K562 (cell line): Measurements from ENCODE around the gene GAS1. TPM values are rescaled to one million over a fixed set of nuclear protein-coding genes. Genes with fewer than 3 reads are reported as not detected.

Source experiments
- ATF1 ChIP-seq, 2 experiments: fragments of 450-650 bp in 1 of 2; IDR thresholded peaks; 2 replicates each; pipeline ENCODE4 v1.6.1; 2016; ENCODE audit warnings: missing compliant biosample characterization in 1 of 2, missing genetic modification characterization in 1 of 2
- CC2D1A ChIP-seq: fragments of 450-650 bp; IDR thresholded peaks from 2 replicates; pipeline ENCODE4 v1.6.1; 2017; ENCODE audit warnings: mild to moderate bottlenecking
- KAT7 ChIP-seq: sonication (generic); formaldehyde crosslinking; IDR thresholded peaks from 2 replicates; pipeline ENCODE4 v1.8.0; 2022; ENCODE audit warnings: missing genetic modification reagents, mild to moderate bottlenecking, borderline replicate concordance
- POLR2B ChIP-seq: fragments of 450-650 bp; IDR thresholded peaks from 2 replicates; pipeline ENCODE4 v1.6.1; 2018; ENCODE audit warnings: low read depth; ENCODE audit not compliant: partially characterized antibody
- PRMT5 ChIP-seq: sonication (generic); formaldehyde crosslinking; IDR thresholded peaks from 2 replicates; pipeline ENCODE4 v1.5.0; 2020; ENCODE audit warnings: missing genetic modification reagents
- TEAD2 ChIP-seq: fragments of 450-650 bp; IDR thresholded peaks from 2 replicates; pipeline ENCODE4 v1.6.1; 2016; ENCODE audit warnings: missing genetic modification characterization, control low read depth, missing compliant biosample characterization
- TSC22D4 ChIP-seq: fragments of 450-650 bp; IDR thresholded peaks from 2 replicates; pipeline ENCODE4 v1.6.1; 2016; ENCODE audit warnings: missing genetic modification characterization, missing biosample characterization, control low read depth
- ZFP1 ChIP-seq: fragments of 450-650 bp; formaldehyde crosslinking; IDR thresholded peaks from 2 replicates; pipeline ENCODE4 v1.4.0; 2020; ENCODE audit warnings: mild to moderate bottlenecking, mixed read lengths
- ZNF324 ChIP-seq: fragments of 250-450 bp; sonication (Bioruptor Pico); IDR thresholded peaks from 2 replicates; pipeline ENCODE4 v1.4.0; 2020; ENCODE audit warnings: mild to moderate bottlenecking
- ZNF431 ChIP-seq: sonication (generic); formaldehyde crosslinking; IDR thresholded peaks from 2 replicates; pipeline ENCODE4 v1.8.0; 2022; ENCODE audit warnings: mild to moderate bottlenecking, missing genetic modification reagents
- polyA plus RNA-seq, 8 experiments: library from polyadenylated mRNA; depleted of rRNA in 4 of 8; stranded (reverse) in 5 of 8; unstranded in 3 of 8; fragments of >200 nt; fragmentation: Nextera tagmentation in 2 of 8; fragmentation: Illumina TruSeq in 1 of 8; extraction: Ambion mirVana in 2 of 8; extraction: Trizol in 1 of 8; gene quantifications; 2 replicates each; pipeline versions ENCODE4 v1.2.1 to v1.2.3, GENCODE V29; 2011 to 2014; ENCODE audit warnings: inconsistent platforms in 1 of 8, missing spikeins in 1 of 8
- total RNA-seq, 7 experiments: library from RNA; depleted of rRNA in 6 of 7; stranded (reverse); fragments of >200 nt in 6 of 7; fragmentation: Illumina TruSeq in 2 of 7; extraction: Trizol in 2 of 7; gene quantifications; 2 replicates each; pipeline versions ENCODE4 v1.2.1 to v1.2.3, GENCODE V29; 2011 to 2021; ENCODE audit warnings: low replicate concordance in 1 of 7
- TF ChIP-seq, protein P1 (sequence below): fragments of 450-650 bp; IDR thresholded peaks from 2 replicates; pipeline ENCODE4 v1.6.1; 2016; ENCODE audit warnings: mild to moderate bottlenecking, moderate library complexity

The GAS1 gene
- total and polyA plus RNA-seq, 9 of the 15 experiments (the other 6 are each of a cell fraction or from before 2014, with no cell fraction given) = 0.07 to 0.09 TPM; not detected in 7

GRCh38 chr9:86907346-86907745 is 40.0 kb downstream of the GAS1 start (continued):
- TF ChIP-seq, protein P1, sequence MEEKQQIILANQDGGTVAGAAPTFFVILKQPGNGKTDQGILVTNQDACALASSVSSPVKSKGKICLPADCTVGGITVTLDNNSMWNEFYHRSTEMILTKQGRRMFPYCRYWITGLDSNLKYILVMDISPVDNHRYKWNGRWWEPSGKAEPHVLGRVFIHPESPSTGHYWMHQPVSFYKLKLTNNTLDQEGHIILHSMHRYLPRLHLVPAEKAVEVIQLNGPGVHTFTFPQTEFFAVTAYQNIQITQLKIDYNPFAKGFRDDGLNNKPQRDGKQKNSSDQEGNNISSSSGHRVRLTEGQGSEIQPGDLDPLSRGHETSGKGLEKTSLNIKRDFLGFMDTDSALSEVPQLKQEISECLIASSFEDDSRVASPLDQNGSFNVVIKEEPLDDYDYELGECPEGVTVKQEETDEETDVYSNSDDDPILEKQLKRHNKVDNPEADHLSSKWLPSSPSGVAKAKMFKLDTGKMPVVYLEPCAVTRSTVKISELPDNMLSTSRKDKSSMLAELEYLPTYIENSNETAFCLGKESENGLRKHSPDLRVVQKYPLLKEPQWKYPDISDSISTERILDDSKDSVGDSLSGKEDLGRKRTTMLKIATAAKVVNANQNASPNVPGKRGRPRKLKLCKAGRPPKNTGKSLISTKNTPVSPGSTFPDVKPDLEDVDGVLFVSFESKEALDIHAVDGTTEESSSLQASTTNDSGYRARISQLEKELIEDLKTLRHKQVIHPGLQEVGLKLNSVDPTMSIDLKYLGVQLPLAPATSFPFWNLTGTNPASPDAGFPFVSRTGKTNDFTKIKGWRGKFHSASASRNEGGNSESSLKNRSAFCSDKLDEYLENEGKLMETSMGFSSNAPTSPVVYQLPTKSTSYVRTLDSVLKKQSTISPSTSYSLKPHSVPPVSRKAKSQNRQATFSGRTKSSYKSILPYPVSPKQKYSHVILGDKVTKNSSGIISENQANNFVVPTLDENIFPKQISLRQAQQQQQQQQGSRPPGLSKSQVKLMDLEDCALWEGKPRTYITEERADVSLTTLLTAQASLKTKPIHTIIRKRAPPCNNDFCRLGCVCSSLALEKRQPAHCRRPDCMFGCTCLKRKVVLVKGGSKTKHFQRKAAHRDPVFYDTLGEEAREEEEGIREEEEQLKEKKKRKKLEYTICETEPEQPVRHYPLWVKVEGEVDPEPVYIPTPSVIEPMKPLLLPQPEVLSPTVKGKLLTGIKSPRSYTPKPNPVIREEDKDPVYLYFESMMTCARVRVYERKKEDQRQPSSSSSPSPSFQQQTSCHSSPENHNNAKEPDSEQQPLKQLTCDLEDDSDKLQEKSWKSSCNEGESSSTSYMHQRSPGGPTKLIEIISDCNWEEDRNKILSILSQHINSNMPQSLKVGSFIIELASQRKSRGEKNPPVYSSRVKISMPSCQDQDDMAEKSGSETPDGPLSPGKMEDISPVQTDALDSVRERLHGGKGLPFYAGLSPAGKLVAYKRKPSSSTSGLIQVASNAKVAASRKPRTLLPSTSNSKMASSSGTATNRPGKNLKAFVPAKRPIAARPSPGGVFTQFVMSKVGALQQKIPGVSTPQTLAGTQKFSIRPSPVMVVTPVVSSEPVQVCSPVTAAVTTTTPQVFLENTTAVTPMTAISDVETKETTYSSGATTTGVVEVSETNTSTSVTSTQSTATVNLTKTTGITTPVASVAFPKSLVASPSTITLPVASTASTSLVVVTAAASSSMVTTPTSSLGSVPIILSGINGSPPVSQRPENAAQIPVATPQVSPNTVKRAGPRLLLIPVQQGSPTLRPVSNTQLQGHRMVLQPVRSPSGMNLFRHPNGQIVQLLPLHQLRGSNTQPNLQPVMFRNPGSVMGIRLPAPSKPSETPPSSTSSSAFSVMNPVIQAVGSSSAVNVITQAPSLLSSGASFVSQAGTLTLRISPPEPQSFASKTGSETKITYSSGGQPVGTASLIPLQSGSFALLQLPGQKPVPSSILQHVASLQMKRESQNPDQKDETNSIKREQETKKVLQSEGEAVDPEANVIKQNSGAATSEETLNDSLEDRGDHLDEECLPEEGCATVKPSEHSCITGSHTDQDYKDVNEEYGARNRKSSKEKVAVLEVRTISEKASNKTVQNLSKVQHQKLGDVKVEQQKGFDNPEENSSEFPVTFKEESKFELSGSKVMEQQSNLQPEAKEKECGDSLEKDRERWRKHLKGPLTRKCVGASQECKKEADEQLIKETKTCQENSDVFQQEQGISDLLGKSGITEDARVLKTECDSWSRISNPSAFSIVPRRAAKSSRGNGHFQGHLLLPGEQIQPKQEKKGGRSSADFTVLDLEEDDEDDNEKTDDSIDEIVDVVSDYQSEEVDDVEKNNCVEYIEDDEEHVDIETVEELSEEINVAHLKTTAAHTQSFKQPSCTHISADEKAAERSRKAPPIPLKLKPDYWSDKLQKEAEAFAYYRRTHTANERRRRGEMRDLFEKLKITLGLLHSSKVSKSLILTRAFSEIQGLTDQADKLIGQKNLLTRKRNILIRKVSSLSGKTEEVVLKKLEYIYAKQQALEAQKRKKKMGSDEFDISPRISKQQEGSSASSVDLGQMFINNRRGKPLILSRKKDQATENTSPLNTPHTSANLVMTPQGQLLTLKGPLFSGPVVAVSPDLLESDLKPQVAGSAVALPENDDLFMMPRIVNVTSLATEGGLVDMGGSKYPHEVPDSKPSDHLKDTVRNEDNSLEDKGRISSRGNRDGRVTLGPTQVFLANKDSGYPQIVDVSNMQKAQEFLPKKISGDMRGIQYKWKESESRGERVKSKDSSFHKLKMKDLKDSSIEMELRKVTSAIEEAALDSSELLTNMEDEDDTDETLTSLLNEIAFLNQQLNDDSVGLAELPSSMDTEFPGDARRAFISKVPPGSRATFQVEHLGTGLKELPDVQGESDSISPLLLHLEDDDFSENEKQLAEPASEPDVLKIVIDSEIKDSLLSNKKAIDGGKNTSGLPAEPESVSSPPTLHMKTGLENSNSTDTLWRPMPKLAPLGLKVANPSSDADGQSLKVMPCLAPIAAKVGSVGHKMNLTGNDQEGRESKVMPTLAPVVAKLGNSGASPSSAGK = no peak
- TF ChIP-seq ZFP1 (CRISPR knock-in tag) (no peak), TSC22D4 (tag) (no peak), ZNF431 (CRISPR knock-in tag) (no peak), POLR2B (no peak), ATF1 (CRISPR knock-in tag; IDR thresholded peaks at IDR 0.05) (no peak), ATF1 (tag; IDR thresholded peaks at IDR 0.05) (no peak), CC2D1A (no peak), KAT7 (CRISPR knock-in tag) (no peak), TEAD2 (tag) (no peak), PRMT5 (CRISPR knock-in tag) (no peak), ZNF324 (CRISPR knock-in tag) (no peak)
- TF ChIP-seq, all 486 proteins: peak for 0
